Measurements from ENCODE around the gene MAN2A1. TPM values are rescaled to one million over a fixed set of nuclear protein-coding genes. Genes with fewer than 3 reads are reported as not detected.

The MAN2A1 gene
- total RNA-seq, 1 experiment from 2014 or later, result 21.8 TPM

GRCh38 chr5:109693535-109694400, 4.0 kb downstream of the MAN2A1 start:
- Histone ChIP-seq H3K4me3 (ENCODE audit: low read length) (no peak overlapping the region), H3K79me2 (ENCODE audit: low read length) (peaks cover 85% of the 10 kb centered on the region), H3K27me3 (ENCODE audit: low read length) (no peaks in the 10 kb centered on the region), H2AFZ (ENCODE audit: low read length) (no peak overlapping the region), H3F3A (ENCODE audit: low read length, unreplicated experiment) (no peaks in the 10 kb centered on the region), H3K9me2 (replicated peaks; ENCODE audit: low read length) (no peaks in the 10 kb centered on the region), H3K4me2 (ENCODE audit: low read length) (peak overlapping the region; percentile 65), H3K4me1 (ENCODE audit: insufficient read depth, low read length) (peaks cover 37% of the 10 kb centered on the region), H4K20me1 (ENCODE audit: low read length) (peaks cover 20% of the 10 kb centered on the region; the same call in 1 of the 2 replicates), H3K36me3 (ENCODE audit: low read depth, low read length) (no peaks in the 10 kb centered on the region), H3K27ac (ENCODE audit: low read length) (0 out of 2 replicates have a peak overlapping the region, but pooled peaks have one; percentile 20), H3K9ac (ENCODE audit: low read length) (no peak overlapping the region), H3K9me3 (ENCODE audit: low read length) (no peaks in the 10 kb centered on the region)
- DNase-seq, result peak; percentile 4
- no peak for ATAC-seq
- no TSS peak for BruUV-seq (replicated peaks)
- ChIA-PET POLR2A (ENCODE audit: unreplicated experiment) (interaction anchor here (0.6 to 0.7 kb wide), 3 partner anchors 46 to 307 kb away, joined by 3 to 7 read pairs (median 5); no protein-coding TSS in a partner anchor), CTCF (interaction anchor here (0.5 kb wide), 1 partner anchor 150 kb away, joined by 3 read pairs; no protein-coding TSS in a partner anchor)
- intact Hi-C loops (cut with micrococcal nuclease), result loop anchor here (5.0 to 10.0 kb wide), 3 partner anchors 174 to 721 kb away; no protein-coding TSS in a partner anchor
- TF ChIP-seq EZH2 (IDR thresholded peaks at IDR 0.05; ENCODE audit: low read length, unreplicated experiment), result no peak
- TF ChIP-seq CTCF (conservative IDR thresholded peaks at IDR 0.05; ENCODE audit: low read depth, low read length), result no peak
- TF ChIP-seq EZH2phosphoT487 (IDR thresholded peaks at IDR 0.05; ENCODE audit: borderline replicate concordance, low read length), result no peak

- intact Hi-C loops (cut with micrococcal nuclease), result loop anchor here (5.0 to 10.0 kb wide), 3 partner anchors 173 to 720 kb away; no protein-coding TSS in a partner anchor
- Histone ChIP-seq H3K27me3 (ENCODE audit: low read length) (no peaks in the 10 kb centered on the region), H3K36me3 (ENCODE audit: low read depth, low read length) (no peaks in the 10 kb centered on the region), H4K20me1 (ENCODE audit: low read length) (peaks cover 20% of the 10 kb centered on the region; the same call in 1 of the 2 replicates), H3F3A (ENCODE audit: low read length, unreplicated experiment) (no peaks in the 10 kb centered on the region), H3K9me3 (ENCODE audit: low read length) (no peaks in the 10 kb centered on the region), H3K4me3 (ENCODE audit: low read length) (no peak overlapping the region), H3K4me2 (ENCODE audit: low read length) (peak overlapping the region; percentile 65), H3K9ac (ENCODE audit: low read length) (no peak overlapping the region), H3K4me1 (ENCODE audit: insufficient read depth, low read length) (peaks cover 37% of the 10 kb centered on the region), H3K79me2 (ENCODE audit: low read length) (peaks cover 89% of the 10 kb centered on the region), H2AFZ (ENCODE audit: low read length) (no peak overlapping the region), H3K27ac (ENCODE audit: low read length) (0 out of 2 replicates have a peak overlapping the region, but pooled peaks have one; percentile 20), H3K9me2 (replicated peaks; ENCODE audit: low read length) (no peaks in the 10 kb centered on the region)
- ATAC-seq, result peak; percentile 2; the same call in 1 of the 2 replicates
- POLR2A ChIA-PET (ENCODE audit: unreplicated experiment), result interaction anchor here (0.6 kb wide), 1 partner anchor 45 kb away, joined by 7 read pairs; no protein-coding TSS in a partner anchor
- BruUV-seq (replicated peaks), result no TSS peak
- peak; percentile 75 for DNase-seq
- CTCF ChIA-PET, result interaction anchor here (0.6 kb wide), 2 partner anchors 332 to 802 kb away, joined by 3 to 5 read pairs; no protein-coding TSS in a partner anchor
- TF ChIP-seq EZH2 (IDR thresholded peaks at IDR 0.05; ENCODE audit: low read length, unreplicated experiment), result no peak
- TF ChIP-seq CTCF (conservative IDR thresholded peaks at IDR 0.05; ENCODE audit: low read depth, low read length), result no peak
- no peak for TF ChIP-seq EZH2phosphoT487 (IDR thresholded peaks at IDR 0.05; ENCODE audit: borderline replicate concordance, low read length)
Measured at GRCh38 chr5:109694451-109694891, 4.7 kb downstream of the MAN2A1 start.
